ENCODE data around the gene ZNF714.

DNA sequence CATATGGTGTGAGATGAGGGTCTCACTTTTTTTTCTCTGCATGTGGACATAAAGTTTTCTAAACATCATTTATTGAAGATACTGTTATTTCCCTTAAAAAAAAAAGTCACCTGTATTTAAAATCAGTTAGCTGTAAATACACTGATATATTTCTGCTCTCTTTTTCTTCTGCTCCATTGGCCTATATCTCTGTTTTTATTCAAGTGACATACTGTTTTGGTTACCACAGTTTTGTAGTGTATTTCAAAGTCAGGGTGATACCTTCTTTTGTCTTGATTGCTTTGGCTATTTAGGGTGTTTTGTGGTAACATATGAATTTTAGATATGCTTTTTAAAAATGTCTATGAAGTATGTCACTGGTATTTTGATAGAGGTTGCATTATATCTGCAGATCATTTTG is 44.1 kb downstream of the ZNF714 start:
- TF ChIP-seq EZH2 (IDR thresholded peaks at IDR 0.05) (no peak), POLR2AphosphoS5 (IDR thresholded peaks at IDR 0.05; ENCODE audit: borderline replicate concordance, low read depth, low read length) (no peak), FOXP2 (optimal IDR thresholded peaks at IDR 0.05; ENCODE audit: control extremely low read depth, extremely low read length, insufficient read depth) (no peak)

Data from SK-N-MC (cell line).